Measurements from ENCODE around the gene TINCR.

TINCR gene

DNA sequence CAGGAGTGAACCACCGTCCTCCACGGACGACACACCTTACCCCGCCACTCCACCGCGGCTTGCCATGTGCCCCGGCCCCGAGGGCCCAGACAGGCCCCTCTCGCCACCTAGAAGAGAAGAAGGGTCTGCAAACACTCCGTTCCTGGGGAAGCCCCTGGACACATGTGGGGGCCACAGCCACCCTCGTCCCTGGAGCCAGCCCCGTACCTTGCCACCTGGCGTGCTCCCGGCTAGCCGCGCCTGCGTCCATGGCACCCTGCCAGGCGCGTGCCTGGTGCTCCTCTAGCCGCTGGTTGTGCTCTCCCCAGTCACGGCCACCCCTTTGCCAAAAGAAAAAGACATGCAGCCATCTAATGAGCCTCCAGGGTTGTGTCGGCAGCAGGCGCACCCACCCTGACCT lies 19.9 kb upstream of the TINCR start:
- TF ChIP-seq, protein P1, sequence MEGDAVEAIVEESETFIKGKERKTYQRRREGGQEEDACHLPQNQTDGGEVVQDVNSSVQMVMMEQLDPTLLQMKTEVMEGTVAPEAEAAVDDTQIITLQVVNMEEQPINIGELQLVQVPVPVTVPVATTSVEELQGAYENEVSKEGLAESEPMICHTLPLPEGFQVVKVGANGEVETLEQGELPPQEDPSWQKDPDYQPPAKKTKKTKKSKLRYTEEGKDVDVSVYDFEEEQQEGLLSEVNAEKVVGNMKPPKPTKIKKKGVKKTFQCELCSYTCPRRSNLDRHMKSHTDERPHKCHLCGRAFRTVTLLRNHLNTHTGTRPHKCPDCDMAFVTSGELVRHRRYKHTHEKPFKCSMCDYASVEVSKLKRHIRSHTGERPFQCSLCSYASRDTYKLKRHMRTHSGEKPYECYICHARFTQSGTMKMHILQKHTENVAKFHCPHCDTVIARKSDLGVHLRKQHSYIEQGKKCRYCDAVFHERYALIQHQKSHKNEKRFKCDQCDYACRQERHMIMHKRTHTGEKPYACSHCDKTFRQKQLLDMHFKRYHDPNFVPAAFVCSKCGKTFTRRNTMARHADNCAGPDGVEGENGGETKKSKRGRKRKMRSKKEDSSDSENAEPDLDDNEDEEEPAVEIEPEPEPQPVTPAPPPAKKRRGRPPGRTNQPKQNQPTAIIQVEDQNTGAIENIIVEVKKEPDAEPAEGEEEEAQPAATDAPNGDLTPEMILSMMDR (IDR thresholded peaks at IDR 0.05) = no peak

DNA sequence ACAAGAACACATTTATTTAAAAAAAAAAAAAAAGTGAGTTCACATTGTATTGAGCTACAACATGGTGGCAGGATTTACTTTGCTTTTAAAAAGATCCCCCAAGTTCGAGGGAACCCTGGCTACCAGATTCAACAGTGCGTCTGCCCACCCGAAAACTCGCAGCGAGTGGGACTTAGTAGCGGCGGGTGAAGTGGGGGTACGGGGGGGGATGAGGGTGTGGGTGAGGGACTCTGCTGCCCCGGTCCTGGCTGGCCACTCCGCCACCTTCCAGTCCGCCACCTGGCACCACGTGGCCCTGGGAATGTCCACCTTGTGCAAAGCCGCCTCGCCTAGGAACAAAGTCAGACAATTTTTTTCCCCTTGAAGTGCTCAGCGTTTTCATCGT lies 19.3 kb upstream of the TINCR start:
- TF ChIP-seq, protein P1 (IDR thresholded peaks at IDR 0.05) = no peak

DNA sequence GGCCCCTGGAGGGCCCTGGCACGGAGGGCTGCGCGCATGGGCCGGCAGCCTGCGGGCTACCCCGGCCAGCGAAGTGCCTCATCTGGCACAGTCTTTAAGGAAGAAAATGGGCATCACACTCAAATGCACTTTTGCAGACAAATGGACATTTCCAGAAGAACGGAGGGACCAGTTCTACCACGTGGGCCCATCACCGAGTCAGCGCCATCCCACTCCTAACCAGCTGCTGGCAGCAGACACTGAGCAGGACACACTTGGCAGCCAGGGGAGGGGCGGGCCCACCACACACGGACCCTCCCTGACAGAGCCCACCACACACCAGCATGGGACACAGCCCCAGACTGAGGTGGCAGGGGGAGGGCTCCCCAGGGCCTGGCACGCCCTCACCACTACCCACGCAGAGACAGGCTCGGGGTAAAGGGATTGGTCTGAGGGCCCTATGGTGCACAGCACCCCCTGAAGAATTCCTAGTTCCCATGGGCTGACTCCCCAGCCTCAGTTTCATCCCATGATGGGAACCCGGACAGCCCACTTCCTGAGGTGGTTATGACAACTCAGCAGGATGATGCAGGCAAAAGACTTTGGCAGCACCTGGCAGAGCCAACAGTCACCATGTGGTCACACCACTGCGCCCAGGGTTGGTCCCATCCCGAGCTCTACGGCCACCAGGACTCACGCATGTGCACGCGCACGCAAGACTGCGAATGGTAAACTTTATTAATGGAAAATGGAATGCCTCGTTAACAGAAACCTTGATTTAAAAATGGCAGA lies 18.7 kb upstream of the TINCR start:
- TF ChIP-seq, protein P1 (IDR thresholded peaks at IDR 0.05) = no peak

DNA sequence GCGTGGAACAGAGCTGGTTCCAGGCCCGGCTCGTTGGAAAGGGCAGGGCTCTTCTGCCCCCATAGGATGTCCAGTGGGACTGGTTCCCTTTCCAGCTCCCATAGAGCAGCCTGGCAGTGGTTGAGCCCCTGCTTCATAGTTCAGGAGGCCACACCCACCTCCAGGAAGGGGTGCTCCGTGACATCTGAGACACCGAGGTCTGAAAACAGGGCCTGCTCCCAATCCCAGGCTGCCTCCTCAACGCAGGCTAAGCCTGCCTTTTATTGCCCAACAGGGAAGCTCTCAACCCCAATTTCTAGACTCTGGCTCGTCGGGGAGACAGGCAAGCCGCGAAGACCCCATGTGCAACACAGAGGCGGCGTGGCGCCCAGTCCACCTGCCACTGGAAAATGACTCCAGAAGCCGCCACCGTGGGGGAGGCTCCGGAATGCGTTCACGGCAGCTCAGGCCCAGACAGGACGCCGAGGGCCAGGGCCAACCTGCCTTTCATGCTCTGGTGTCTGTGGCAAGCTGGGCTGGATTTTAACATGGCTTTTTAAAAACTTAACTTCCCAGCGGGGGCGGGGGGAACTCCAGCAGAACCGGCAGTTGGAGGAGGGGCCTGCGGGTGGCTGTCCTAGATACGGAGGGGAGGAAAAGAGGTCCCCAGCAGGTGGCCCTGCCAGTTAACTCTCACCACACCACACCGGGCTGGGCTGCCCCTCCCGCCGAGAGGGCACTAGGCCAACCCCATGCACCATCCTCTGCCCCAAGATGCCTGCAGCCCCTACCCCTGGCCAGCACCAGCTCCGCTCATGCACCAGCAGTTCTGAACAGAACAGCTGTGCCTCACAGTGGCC lies 17.9 kb upstream of the TINCR start:
- TF ChIP-seq, protein P1 (IDR thresholded peaks at IDR 0.05) = no peak

DNA sequence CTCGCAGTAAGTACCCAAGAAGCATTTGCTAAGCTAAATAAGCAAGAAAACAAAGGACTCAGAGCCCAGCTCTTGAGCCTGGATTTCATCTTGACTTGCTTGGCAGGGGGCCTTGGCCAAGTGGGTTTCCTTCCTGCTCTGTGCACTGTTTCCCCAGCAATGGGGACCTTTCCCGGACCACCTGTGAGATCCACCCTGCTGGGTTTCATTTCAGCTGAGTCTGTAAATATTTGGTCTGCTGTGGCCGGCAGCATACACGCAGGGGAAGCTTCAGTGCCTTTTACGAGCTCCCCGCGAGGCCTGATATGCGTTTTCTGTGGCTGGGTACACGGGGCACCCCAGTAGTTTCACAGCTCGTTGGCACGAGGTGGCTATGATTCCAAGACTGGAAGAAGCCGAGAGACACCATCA lies 12.4 kb upstream of the TINCR start:
- TF ChIP-seq, protein P1 (IDR thresholded peaks at IDR 0.05) = no peak

DNA sequence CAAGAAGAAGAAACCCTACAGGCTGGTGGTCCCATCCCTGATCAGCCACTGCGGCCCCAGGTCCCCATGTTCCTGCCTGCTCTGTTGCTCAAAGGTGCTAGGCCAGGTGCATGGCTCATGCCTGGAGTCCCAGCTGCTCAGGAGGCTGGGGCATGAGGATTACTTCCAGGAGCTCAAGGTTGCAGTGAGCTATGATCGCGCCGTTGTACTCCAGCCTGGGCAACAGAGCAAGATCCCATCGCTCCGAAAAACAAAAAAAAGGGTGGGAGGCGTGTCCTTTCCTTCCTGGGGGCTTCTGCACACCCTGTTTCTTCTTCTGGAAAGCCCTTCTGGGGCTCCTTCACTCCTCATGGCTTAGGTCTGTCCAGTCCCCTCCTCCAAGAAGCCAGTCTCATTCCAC lies 11.9 kb upstream of the TINCR start:
- TF ChIP-seq, protein P1 (IDR thresholded peaks at IDR 0.05) = no peak

DNA sequence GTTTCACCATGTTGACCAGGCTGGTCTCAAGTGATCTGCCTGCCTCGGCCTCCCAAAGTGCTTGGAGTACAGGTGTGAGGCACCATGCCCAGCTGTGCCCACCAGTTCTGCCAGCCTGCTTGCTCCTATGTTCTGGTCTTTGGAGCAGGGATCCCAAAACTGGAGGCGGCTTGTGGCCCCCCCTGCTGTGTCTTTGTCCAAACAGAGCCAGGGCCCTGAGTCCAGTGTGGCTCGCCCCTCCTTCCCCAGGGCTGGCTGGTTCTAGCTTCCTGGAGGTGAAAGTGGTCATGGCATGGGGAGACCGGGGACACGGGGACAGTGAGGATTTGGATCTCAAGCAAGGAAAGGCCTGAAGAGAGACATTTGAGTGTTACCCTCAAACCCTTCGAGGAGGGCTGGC lies 11.5 kb upstream of the TINCR start:
- TF ChIP-seq, protein P1 (IDR thresholded peaks at IDR 0.05) = no peak
